ENCODE data around the gene RNF39.
"Not testable (repeated sequence)": the region's sequence is repeated elsewhere in the genome, so short reads cannot be mapped to it uniquely, and the experiment has no call there.

GRCh38 chr6:30033440-30033839 lies 42.1 kb downstream of the RNF39 start:
- TF ChIP-seq, protein P1, sequence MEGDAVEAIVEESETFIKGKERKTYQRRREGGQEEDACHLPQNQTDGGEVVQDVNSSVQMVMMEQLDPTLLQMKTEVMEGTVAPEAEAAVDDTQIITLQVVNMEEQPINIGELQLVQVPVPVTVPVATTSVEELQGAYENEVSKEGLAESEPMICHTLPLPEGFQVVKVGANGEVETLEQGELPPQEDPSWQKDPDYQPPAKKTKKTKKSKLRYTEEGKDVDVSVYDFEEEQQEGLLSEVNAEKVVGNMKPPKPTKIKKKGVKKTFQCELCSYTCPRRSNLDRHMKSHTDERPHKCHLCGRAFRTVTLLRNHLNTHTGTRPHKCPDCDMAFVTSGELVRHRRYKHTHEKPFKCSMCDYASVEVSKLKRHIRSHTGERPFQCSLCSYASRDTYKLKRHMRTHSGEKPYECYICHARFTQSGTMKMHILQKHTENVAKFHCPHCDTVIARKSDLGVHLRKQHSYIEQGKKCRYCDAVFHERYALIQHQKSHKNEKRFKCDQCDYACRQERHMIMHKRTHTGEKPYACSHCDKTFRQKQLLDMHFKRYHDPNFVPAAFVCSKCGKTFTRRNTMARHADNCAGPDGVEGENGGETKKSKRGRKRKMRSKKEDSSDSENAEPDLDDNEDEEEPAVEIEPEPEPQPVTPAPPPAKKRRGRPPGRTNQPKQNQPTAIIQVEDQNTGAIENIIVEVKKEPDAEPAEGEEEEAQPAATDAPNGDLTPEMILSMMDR (IDR thresholded peaks at IDR 0.05) = not testable (repeated sequence)
- TF ChIP-seq POLR2A (IDR thresholded peaks at IDR 0.05) = not testable (repeated sequence)

Data from thyroid gland (tissue), 4 donors.